ENCODE measurements around the gene DSCAM. TPM values are rescaled to one million over a fixed set of nuclear protein-coding genes. Genes with fewer than 3 reads are reported as not detected.

The DSCAM gene
- total RNA-seq, 2 experiments from 2014 or later: not detected

DNA sequence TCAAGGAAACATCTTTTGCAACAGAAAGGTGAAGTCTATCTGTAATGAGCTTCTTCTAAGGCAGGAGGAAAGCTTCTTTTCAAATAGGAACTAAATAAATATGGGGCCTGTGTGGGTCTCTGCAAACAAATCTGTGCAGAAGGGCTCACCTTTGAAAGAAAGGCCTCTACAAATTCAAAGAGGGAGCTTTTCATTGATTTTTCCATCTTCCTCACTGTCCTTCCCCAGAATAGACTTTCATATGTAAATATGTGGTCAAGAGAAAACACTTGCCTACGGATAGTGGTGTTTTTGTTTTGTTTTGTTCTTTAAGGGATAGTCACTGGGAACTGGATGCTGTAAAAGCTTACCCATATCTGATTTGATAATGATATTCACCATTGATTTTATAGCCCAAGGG is 223.4 kb downstream of the DSCAM start:
- Mint-ChIP-seq H3K9me3 (no peaks in the 10 kb centered on the region), H3K36me3 (ENCODE audit: low read depth) (no peaks in the 10 kb centered on the region), H3K27me3 (no peaks in the 10 kb centered on the region), H3K4me1 (ENCODE audit: low read depth) (no peaks in the 10 kb centered on the region), H3K4me3 (no peak overlapping the region), H3K27ac (no peak overlapping the region)
- TF ChIP-seq, protein P1, sequence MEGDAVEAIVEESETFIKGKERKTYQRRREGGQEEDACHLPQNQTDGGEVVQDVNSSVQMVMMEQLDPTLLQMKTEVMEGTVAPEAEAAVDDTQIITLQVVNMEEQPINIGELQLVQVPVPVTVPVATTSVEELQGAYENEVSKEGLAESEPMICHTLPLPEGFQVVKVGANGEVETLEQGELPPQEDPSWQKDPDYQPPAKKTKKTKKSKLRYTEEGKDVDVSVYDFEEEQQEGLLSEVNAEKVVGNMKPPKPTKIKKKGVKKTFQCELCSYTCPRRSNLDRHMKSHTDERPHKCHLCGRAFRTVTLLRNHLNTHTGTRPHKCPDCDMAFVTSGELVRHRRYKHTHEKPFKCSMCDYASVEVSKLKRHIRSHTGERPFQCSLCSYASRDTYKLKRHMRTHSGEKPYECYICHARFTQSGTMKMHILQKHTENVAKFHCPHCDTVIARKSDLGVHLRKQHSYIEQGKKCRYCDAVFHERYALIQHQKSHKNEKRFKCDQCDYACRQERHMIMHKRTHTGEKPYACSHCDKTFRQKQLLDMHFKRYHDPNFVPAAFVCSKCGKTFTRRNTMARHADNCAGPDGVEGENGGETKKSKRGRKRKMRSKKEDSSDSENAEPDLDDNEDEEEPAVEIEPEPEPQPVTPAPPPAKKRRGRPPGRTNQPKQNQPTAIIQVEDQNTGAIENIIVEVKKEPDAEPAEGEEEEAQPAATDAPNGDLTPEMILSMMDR (IDR thresholded peaks at IDR 0.05): no peak
- peaks cover 5 to 6% of the 10 kb centered on the region in 2 experiments for H3K9me3 ChIP-seq (ENCODE audit: control insufficient read depth in 1 of 2, insufficient read depth in 1 of 2, low read length in 2 of 2)
- intact Hi-C loops (cut with DNase I, micrococcal nuclease): no loop called here
- POLR2A ChIA-PET: no interaction called here
- ATAC-seq (ENCODE audit: poor library complexity) (no peak), DNase-seq (no peak)
- no peak overlapping the region for H3K27ac ChIP-seq (ENCODE audit: low read depth in 1 of 2, low read length in 2 of 2)
- no peak overlapping the region for H3K4me3 ChIP-seq (ENCODE audit: low read length)
- H3K4me1 ChIP-seq (ENCODE audit: insufficient read depth, low read length): no peaks in the 10 kb centered on the region
- no peaks in the 10 kb centered on the region for H3K27me3 ChIP-seq (ENCODE audit: control insufficient read depth in 1 of 2, insufficient read depth in 2 of 2, low read length in 2 of 2)
- CTCF ChIA-PET: no interaction called here
- H3K36me3 ChIP-seq (ENCODE audit: insufficient read depth, low read length): no peaks in the 10 kb centered on the region

DNA sequence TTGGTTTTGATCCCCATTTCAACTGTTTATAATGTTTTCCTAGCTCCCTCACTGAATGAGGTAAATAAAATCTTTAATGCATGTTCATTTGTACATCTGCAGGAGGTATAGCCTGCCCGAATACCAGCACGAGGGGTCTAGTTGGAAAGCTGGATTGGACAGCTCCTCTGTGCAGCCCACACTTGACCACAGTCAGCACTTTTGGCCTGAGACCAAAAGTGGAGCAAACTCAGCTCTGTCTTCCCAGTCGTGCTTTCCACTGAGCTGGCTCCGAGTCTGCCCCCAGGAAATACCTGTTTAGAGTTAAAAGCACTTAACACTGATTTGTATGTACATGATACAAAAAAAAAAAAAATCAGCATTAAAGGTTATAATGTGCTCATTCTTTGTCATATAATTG is 224.4 kb downstream of the DSCAM start:
- ChIA-PET CTCF (no interaction called here), POLR2A (no interaction called here)
- intact Hi-C loops (cut with DNase I, micrococcal nuclease): no loop called here
- H3K4me1 ChIP-seq (ENCODE audit: insufficient read depth, low read length): no peaks in the 10 kb centered on the region
- H3K36me3 Mint-ChIP-seq (ENCODE audit: low read depth): no peaks in the 10 kb centered on the region
- H3K9me3 Mint-ChIP-seq: no peaks in the 10 kb centered on the region
- peaks cover 5 to 14% of the 10 kb centered on the region in 2 experiments for H3K9me3 ChIP-seq (ENCODE audit: control insufficient read depth in 1 of 2, insufficient read depth in 1 of 2, low read length in 2 of 2)
- no peak overlapping the region for H3K27ac ChIP-seq (ENCODE audit: low read depth in 1 of 2, low read length in 2 of 2)
- H3K27ac Mint-ChIP-seq: no peak overlapping the region
- H3K27me3 ChIP-seq (ENCODE audit: control insufficient read depth in 1 of 2, insufficient read depth in 2 of 2, low read length in 2 of 2): no peaks in the 10 kb centered on the region
- H3K4me3 Mint-ChIP-seq: no peak overlapping the region
- TF ChIP-seq, protein P1 (IDR thresholded peaks at IDR 0.05): no peak
- no peaks in the 10 kb centered on the region for H3K27me3 Mint-ChIP-seq
- DNase-seq: no peak
- H3K4me3 ChIP-seq (ENCODE audit: low read length): no peak overlapping the region
- no peaks in the 10 kb centered on the region for H3K36me3 ChIP-seq (ENCODE audit: insufficient read depth, low read length)
- no peak for ATAC-seq (ENCODE audit: poor library complexity)
- no peaks in the 10 kb centered on the region for H3K4me1 Mint-ChIP-seq (ENCODE audit: low read depth)

DNA sequence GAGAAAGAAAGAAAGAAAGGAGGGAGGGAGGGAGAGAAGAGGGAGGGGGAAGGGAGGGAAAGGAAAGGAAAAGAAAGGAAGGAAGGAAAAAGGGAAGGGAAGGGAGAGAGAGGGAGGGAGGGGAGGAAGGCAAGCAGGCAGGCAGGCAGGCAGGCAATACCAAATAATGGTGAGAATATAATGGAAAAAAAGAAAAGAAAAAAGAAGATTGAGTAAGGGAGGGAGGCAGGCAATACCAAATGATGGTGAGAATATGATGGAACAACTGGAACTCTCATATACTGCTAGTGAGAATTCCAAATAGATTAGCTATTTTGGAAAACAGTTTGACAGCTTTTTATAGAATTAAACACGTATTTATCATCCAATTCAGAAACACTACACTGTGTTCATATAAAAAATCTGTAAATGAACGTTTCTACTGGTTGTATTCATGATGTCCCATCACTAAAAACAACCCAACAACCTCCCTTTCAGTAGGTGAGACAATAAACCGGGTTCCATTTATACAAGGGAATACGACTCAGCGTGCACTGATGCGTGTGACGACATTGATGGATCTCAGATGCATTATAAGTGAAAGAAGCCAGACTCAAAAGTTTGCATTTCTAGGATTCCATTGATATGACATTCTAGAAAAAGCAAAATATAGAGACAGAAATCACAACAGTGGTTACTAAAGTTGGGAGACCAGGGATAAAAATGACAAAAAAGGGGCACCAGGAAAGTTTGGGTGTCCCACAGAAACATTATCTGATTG is 226.4 kb downstream of the DSCAM start:
- no peaks in the 10 kb centered on the region for H3K27me3 Mint-ChIP-seq
- Histone ChIP-seq H3K27ac (ENCODE audit: low read depth in 1 of 2, low read length in 2 of 2) (no peak overlapping the region), H3K4me3 (ENCODE audit: low read length) (no peak overlapping the region), H3K9me3 (ENCODE audit: control insufficient read depth in 1 of 2, insufficient read depth in 1 of 2, low read length in 2 of 2) (peaks cover 3 to 19% of the 10 kb centered on the region in 2 experiments), H3K4me1 (ENCODE audit: insufficient read depth, low read length) (no peaks in the 10 kb centered on the region), H3K36me3 (ENCODE audit: insufficient read depth, low read length) (no peaks in the 10 kb centered on the region), H3K27me3 (ENCODE audit: control insufficient read depth in 1 of 2, insufficient read depth in 2 of 2, low read length in 2 of 2) (no peaks in the 10 kb centered on the region)
- H3K4me3 Mint-ChIP-seq: no peak overlapping the region
- TF ChIP-seq, protein P1 (IDR thresholded peaks at IDR 0.05): no peak
- DNase-seq (no peak), ATAC-seq (ENCODE audit: poor library complexity) (no peak)
- no peaks in the 10 kb centered on the region for H3K4me1 Mint-ChIP-seq (ENCODE audit: low read depth)
- no peaks in the 10 kb centered on the region for H3K36me3 Mint-ChIP-seq (ENCODE audit: low read depth)
- H3K9me3 Mint-ChIP-seq: no peaks in the 10 kb centered on the region
- H3K27ac Mint-ChIP-seq: no peak overlapping the region
- intact Hi-C loops (cut with DNase I, micrococcal nuclease): no loop called here
- CTCF ChIA-PET: no interaction called here
- POLR2A ChIA-PET: no interaction called here
